T-helper 17 cell (primary cell): ENCODE measurements around the gene NEMP1. TPM values are rescaled to one million over a fixed set of nuclear protein-coding genes. Genes with fewer than 3 reads are reported as not detected.
A peak's percentile ranks its signal among the peaks of the same experiment; 100 is the strongest.

Experiments
- ATAC-seq: fragments of 150-1000 bp; cut with Tn5 transposase; 2 replicates; pipeline ENCODE4 v1.10.0; 2021; ENCODE audit warnings: mild to moderate bottlenecking, moderate library complexity
- DNase-seq, 3 donors: peaks; one replicate each; pipeline versions ENCODE4 v3.0.0 to v3.0.0-alpha.2; 2020 to 2021
- H3K9me3 ChIP-seq: one replicate; pipeline ENCODE4 v1.7.0; 2013; ENCODE audit warnings: low read length, mild to moderate bottlenecking; ENCODE audit not compliant: control insufficient read depth, poor library complexity, severe bottlenecking
- H3K27ac Mint-ChIP-seq: one replicate; pipeline ENCODE4 v1.8.0; 2022; ENCODE audit warnings: mild to moderate bottlenecking, moderate library complexity, mixed read lengths
- H3K27me3 Mint-ChIP-seq: one replicate; pipeline ENCODE4 v1.8.0; 2022; ENCODE audit warnings: mixed read lengths
- H3K36me3 Mint-ChIP-seq: one replicate; pipeline ENCODE4 v1.8.0; 2022; ENCODE audit warnings: low read depth, mixed read lengths
- H3K4me1 Mint-ChIP-seq: one replicate; pipeline ENCODE4 v1.8.0; 2022; ENCODE audit warnings: mild to moderate bottlenecking, mixed read lengths
- H3K4me3 Mint-ChIP-seq: one replicate; pipeline ENCODE4 v1.8.0; 2022; ENCODE audit warnings: mild to moderate bottlenecking, moderate library complexity, mixed read lengths
- total RNA-seq, 4 donors: library from RNA in 2 of 4; stranded (reverse) in 2 of 4; gene quantifications; one replicate each; pipeline ENCODE4 v1.2.3 and lab custom pipeline; 2022 to 2026

NEMP1 gene
- total RNA-seq, 2 donors from 2014 or later = 12.2 to 14.1 TPM

DNA sequence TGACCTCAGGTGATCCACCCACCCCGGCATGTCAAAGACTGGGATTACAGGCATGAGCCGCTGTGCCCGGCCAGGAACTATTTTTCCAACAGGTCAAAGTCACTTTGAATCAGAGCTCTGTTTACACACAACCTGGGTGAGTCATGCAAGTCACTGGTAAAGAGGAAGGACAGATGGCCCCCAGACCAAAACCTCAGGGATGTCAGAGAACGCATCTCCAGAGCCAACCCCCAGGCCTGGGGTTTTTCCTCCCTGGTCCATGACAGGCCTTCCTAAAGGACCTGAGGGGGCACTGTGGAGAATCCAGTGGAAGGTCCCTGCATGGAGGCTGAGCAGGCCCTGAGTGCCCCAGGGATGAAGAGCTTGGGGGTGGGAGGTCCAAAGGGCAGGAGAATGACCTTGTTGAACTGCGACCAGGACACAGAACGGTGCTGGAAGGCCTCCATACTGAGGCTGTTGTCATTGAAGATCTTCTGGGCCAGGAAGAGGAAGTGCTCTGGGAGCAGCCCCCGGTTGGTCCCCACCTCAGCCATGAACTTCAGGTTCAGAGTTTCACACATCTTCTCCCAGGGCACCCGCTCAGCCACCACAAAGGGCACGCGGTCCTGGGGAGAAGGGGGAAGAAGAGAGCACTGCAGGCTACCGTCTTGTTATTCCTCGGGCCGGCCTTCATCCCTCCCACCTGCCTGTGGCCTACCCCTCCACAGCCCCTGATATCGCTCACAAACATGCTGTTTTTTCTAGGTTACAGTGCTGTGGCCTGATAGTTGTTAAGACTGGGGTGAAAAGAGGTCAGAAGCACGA, 23.5 kb upstream of the NEMP1 start:
- Mint-ChIP-seq H3K36me3 (peaks cover 8% of the 10 kb centered on the region), H3K4me1 (peaks cover 17% of the 10 kb centered on the region), H3K27me3 (no peaks in the 10 kb centered on the region), H3K27ac (peak overlapping the region; percentile 82), H3K4me3 (no peak overlapping the region)
- H3K9me3 ChIP-seq = no peaks in the 10 kb centered on the region
- ATAC-seq (peak; percentile 16), DNase-seq (no peak)

DNA sequence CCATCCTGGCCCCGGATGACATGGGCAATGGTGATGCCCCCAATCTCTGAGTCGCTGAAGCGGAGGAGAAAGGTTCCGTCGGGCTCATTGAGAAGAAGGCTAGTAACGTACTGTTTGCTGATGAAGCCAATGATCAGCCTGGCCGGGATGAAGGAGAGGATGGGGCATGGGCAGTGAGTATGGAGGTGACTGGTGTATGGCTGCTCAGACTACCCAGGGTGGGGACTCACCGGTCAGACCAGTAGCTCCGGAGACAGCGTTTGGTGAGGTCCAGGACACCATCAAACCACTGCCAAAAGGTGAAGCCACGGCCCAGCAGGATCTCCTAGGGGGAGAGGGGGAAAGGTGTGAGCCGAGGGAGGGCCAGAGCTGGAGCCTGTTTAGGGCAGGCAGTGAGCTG, 21.2 kb upstream of the NEMP1 start:
- peaks cover 19% of the 10 kb centered on the region for H3K4me1 Mint-ChIP-seq
- H3K36me3 Mint-ChIP-seq = peaks cover 6% of the 10 kb centered on the region
- ATAC-seq = no peak

DNA sequence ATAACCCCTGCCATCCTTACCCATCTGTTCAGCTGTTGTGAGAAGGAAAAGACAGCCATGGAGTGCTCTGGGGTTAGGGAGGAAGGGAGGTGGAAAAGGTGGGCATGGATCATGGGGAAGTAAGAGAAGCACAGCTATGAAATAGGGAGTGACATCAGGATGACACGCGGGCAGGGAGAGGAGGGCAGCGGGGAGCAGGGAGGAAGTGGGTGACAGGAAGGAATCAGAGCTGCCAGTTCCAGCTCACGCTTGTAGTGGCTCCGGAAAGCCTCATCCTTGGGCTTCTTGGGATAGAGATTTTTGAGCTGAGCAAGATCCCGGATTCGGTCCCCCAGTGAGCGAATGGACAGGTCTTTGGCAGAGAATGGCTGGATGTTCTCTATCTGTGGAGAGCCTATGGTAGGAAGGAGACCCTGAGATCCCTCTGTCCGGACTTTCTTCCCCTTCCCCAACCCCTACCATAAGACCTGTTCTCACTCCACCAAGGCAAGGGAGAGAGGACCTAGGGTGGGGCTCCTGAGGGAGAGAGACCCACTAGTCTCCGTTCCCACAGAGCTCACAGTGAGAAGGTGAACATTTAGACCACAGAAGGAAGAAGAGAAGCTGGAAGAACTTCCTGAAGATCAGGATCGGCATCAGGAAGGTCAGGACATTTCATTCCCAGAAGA, 20.6 kb upstream of the NEMP1 start:
- Mint-ChIP-seq H3K4me3 (no peak overlapping the region), H3K36me3 (peaks cover 5% of the 10 kb centered on the region), H3K4me1 (peaks cover 21% of the 10 kb centered on the region), H3K27ac (peak overlapping the region; percentile 82), H3K27me3 (no peaks in the 10 kb centered on the region)
- no peaks in the 10 kb centered on the region for H3K9me3 ChIP-seq
- no peak for DNase-seq
- ATAC-seq = no peak

More for the DNA sequence above, 21.2 kb upstream of the NEMP1 start:
- H3K27ac Mint-ChIP-seq = peak overlapping the region; percentile 82
- no peak for DNase-seq
- H3K4me3 Mint-ChIP-seq = no peak overlapping the region
- no peaks in the 10 kb centered on the region for H3K9me3 ChIP-seq
- no peaks in the 10 kb centered on the region for H3K27me3 Mint-ChIP-seq

DNA sequence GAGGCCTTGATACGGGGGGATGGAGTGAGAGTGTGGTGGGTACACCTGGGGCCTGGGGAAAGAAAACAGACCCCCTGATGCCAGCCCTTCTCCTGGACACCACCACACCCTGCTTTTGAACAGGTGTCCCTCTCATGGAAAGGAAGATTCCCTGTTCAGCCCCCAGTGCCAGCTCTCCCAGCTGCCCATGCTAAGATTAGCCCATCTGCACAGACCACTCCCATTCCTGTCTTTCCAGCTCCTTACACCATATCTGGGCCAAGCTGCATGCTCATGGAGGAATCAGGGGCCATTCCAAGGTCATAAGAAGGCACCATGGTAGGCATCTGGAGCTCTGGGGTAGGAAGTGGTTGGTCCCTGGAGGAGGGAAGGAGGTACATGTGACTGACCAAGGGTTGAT, 20.0 kb upstream of the NEMP1 start:
- ATAC-seq (no peak), DNase-seq (no peak)
- Mint-ChIP-seq H3K36me3 (peaks cover 3% of the 10 kb centered on the region), H3K27me3 (no peaks in the 10 kb centered on the region), H3K4me1 (peaks cover 24% of the 10 kb centered on the region), H3K27ac (no peak overlapping the region), H3K4me3 (peak overlapping the region; percentile 45)
- H3K9me3 ChIP-seq = no peaks in the 10 kb centered on the region

DNA sequence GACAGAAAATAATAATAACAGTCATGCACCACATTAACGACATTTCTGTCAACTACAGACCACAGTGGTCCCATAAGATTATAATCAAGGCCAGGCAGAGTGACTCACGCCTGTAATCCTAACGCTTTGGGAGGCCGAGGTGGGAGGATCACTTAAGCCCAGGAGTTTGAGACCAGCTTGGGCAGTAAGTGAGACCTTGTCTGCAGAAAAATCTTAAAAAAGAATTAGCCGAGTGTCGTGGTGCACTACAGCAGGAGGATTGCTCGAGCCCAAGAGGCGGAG, 18.9 kb upstream of the NEMP1 start:
- no peaks in the 10 kb centered on the region for H3K27me3 Mint-ChIP-seq
- no peak for ATAC-seq

DNA sequence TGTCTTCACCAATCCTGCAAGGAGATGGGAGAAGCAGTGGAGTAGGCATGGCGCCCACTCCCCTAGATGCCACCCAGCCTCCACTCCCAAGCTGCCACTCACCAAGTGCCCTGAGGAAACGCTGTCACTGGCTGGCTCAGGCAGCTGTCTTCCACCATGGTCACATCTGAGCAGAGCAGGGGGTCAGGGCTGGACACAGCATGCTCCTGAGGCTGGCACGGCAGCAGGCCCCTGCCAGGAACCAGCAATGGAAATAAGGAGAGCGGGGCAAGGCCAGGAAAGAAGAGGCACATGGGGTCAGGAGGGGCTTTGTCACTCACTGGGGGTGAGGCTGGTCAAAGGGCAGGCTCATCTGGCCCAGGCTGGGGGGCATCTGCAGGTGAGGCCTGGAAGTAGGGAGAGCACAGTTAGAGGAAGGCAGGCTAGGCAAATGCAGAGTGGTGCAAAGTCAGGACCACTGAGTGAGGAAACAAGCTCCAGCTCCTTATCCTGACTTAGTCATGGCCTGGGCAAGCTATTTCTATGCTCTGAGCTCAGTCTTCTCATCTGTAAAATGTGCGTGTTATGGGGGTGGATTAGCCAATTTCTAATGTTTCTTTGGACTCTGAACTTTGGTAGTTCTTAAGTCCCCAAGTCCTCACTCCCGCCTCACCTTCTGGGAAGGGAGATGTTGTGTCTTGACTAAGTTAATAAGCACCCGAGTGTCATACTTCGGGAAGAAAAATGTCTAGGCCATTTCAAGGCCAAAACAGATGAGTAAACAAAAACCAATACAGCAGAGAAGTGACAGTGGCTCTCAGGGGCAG, 18.4 kb upstream of the NEMP1 start:
- H3K4me1 Mint-ChIP-seq = peaks cover 34% of the 10 kb centered on the region
- H3K9me3 ChIP-seq = no peaks in the 10 kb centered on the region
- no peak for DNase-seq
- H3K4me3 Mint-ChIP-seq = no peak overlapping the region
- no peaks in the 10 kb centered on the region for H3K27me3 Mint-ChIP-seq
- no peak for ATAC-seq
- peaks cover 3% of the 10 kb centered on the region for H3K36me3 Mint-ChIP-seq
- H3K27ac Mint-ChIP-seq = peak overlapping the region; percentile 59

More for the DNA sequence above, 18.9 kb upstream of the NEMP1 start:
- H3K9me3 ChIP-seq = no peaks in the 10 kb centered on the region
- Mint-ChIP-seq H3K36me3 (peaks cover 3% of the 10 kb centered on the region), H3K4me1 (peaks cover 32% of the 10 kb centered on the region), H3K4me3 (no peak overlapping the region), H3K27ac (peak overlapping the region; percentile 59)
- DNase-seq = no peak

DNA sequence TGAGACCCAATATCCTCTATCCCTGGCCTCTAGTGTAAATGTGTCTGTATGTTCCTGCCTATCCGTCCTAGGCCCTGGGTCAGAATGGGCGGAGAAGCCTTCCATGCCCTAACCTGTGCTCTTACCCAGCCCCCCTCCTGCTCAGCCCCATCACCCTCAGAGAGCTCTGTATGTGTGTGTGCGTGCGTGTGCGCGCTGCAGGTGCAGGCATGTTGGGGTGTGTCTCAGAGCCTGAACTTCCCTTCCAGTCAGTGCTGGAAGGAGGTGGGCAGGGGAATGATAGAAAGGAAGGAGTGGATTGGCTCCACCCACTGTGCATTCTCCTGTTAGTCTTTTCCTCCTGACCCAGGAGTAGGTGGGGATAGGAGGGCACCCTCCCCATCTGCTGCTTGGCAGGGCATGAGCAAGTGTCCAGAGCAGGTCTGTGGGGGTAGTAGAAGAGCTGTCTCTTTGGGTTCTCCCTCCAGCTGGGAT, 17.5 kb upstream of the NEMP1 start:
- Mint-ChIP-seq H3K4me3 (no peak overlapping the region), H3K36me3 (peaks cover 3% of the 10 kb centered on the region), H3K4me1 (peaks cover 34% of the 10 kb centered on the region), H3K27ac (peak overlapping the region; percentile 14), H3K27me3 (no peaks in the 10 kb centered on the region)
- no peak for ATAC-seq
- H3K9me3 ChIP-seq = no peaks in the 10 kb centered on the region
- no peak for DNase-seq

DNA sequence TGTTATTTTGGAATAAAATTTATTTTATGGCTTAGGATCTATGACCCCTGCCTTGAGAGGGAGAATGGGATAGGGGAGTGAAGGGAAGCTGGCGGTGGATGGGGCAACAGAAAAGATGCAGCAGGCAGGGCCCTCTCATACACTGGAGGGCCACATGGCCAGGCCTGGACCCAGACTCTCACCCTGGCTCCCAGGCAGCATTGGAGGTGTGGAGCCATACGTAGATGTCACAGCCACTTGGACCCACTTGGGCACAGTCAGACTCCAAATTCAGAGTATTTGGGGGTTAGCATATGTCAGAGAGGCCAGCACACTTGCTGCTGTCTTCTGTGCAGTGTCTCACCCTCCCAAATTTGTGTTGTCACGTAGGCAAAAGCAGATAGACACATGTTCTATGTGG, 16.8 kb upstream of the NEMP1 start:
- ATAC-seq (no peak), DNase-seq (no peak)
- Mint-ChIP-seq H3K4me3 (no peak overlapping the region), H3K27ac (peak overlapping the region; percentile 43), H3K4me1 (peaks cover 38% of the 10 kb centered on the region), H3K36me3 (peaks cover 3% of the 10 kb centered on the region), H3K27me3 (no peaks in the 10 kb centered on the region)
- no peaks in the 10 kb centered on the region for H3K9me3 ChIP-seq

DNA sequence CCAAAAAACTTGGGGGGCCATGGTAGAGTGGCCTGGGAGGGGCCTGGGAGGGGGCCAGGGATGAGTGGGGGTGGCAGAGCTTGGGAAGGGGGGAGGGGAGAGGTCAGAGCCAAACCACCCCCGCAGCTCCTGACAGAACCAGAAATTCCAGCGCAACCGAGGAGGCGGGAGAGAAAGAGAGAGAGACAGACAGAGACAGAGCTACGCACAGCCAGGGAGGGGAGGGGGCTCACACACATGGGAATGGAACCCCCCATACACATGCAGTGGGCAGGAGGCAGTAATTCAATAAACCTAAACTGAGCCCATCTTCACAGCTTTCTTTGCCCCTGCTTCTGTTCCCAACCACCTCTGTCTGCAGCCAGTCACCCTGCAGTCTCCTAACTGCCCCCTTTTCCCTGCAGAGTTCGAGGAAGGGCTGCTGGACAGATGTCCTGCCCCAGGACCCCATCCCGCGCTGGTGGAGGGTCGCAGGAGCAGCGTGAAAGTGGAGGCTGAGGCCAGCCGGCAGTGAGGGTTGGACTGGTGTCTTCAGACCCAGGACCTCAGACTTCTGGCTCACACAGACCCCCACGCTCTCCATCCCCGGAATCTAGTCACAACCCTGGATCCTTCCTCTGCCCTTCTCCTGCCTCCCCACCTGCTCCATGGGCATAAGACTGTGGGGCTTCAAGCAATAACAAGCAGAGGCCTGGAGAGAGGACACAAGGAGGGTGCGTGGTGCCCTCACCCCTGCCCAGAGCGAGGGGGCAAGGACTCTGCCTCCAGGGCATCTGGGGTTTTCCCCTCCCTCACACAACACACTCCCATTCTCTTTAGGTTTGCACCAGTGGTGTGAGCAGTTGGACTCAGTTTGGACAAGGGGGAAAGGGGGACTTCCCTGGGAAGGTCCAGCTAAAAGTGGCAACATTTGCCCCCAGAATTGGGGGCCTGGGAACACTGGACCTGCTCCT, 15.9 kb upstream of the NEMP1 start:
- peaks cover 2% of the 10 kb centered on the region for H3K36me3 Mint-ChIP-seq
- ATAC-seq = no peak
- no peak for DNase-seq
- peak overlapping the region; percentile 53 for H3K4me3 Mint-ChIP-seq
- H3K27me3 Mint-ChIP-seq = no peaks in the 10 kb centered on the region
- H3K27ac Mint-ChIP-seq = peak overlapping the region; percentile 92
- H3K9me3 ChIP-seq = no peaks in the 10 kb centered on the region
- H3K4me1 Mint-ChIP-seq = peaks cover 39% of the 10 kb centered on the region

DNA sequence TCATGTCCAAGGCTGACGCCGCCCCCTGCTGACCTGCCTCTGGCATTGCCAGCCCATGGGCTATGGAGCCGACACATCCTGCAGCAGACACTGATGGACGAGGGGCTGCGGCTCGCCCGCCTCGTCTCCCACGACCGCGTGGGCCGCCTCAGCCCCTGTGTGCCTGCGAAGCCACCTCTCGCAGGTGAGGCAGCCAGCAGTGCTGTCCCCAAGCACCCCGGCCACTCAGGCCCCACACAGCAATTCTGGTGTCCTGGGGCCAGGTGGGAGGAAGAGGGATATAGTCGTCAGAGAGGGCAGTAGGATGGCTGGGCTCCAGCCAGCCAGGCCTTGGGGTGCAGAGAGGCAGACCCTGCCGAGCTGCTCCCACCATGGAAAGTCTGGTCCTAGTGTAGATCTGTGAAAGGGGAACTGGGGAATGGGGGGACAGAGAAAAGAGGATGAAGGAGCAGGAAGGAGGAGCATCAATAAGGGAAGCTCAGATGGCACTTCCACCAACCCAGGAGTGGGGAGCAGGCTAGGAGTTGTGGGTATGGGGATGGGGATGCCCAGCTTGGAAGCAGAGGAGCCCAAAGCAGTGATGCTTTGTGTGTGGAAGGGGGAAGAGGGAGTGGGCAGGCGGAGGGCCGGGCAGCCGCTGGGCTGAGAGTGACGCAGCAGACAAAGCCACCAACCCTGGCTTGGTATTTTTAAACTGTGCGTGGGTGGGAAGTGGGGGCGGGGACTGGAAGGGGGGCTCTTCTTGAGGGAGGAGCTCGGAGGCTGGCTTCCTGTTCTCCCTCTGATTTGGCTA, 15.0 kb upstream of the NEMP1 start:
- peak; percentile 44 for ATAC-seq
- no peaks in the 10 kb centered on the region for H3K36me3 Mint-ChIP-seq
- H3K27ac Mint-ChIP-seq = peak overlapping the region; percentile 92
- H3K4me1 Mint-ChIP-seq = peaks cover 36% of the 10 kb centered on the region
- H3K27me3 Mint-ChIP-seq = no peaks in the 10 kb centered on the region
- H3K4me3 Mint-ChIP-seq = peak overlapping the region; percentile 74
- peak in 1 of 3 donors; percentile 34 for DNase-seq
- H3K9me3 ChIP-seq = no peaks in the 10 kb centered on the region

DNA sequence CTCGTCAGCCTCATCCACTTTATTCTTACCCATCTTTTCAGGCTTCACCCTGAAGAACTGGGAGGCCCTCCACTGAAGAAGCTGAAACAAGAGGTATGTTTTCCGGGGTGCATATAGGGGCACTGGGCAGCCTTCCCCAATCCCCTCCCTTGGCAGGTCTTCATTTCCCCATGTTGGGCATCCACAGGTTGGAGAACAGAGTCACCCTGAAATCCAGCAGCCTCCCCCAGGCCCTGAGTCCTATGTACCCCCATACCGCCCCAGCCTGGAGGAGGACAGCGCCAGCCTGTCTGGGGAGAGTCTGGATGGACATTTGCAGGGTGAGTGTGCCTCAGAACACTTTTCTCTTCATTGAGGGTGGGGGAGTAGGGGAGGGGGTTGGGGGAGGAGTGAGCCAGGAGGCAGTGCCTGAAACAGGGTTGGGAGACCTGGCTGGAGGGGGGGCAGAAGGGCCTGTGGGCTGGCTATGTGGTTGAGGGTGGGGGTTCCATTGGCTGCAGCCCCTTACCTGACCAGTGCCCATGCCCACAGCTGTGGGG, 14.4 kb upstream of the NEMP1 start:
- ATAC-seq = no peak
- no peaks in the 10 kb centered on the region for H3K36me3 Mint-ChIP-seq
- no peaks in the 10 kb centered on the region for H3K27me3 Mint-ChIP-seq
- DNase-seq = no peak
- H3K27ac Mint-ChIP-seq = peak overlapping the region; percentile 92
- no peak overlapping the region for H3K4me3 Mint-ChIP-seq
- H3K9me3 ChIP-seq = no peaks in the 10 kb centered on the region
- peaks cover 41% of the 10 kb centered on the region for H3K4me1 Mint-ChIP-seq

DNA sequence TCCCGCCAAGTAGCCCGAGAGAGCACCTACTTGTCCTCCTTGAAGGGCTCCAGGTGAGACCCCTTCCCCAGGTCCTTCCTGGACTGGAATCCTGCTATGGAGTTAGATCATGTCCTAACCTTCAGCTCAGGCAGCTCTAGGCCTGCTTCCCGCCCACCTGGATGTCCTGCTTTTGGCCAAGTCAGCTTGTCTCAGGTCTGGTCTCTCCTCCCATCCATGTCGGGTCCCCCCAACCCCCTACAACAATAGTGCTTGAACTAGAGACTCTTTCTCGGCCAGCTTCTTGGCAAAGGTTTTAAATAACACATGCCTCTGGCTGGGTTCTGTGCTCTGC, 13.9 kb upstream of the NEMP1 start:
- ATAC-seq = no peak
- no peaks in the 10 kb centered on the region for H3K36me3 Mint-ChIP-seq

More for the DNA sequence above, 13.9 kb upstream of the NEMP1 start:
- H3K9me3 ChIP-seq = no peaks in the 10 kb centered on the region
- DNase-seq = no peak
- Mint-ChIP-seq H3K4me3 (peak overlapping the region; percentile 41), H3K27ac (peak overlapping the region; percentile 92), H3K27me3 (no peaks in the 10 kb centered on the region), H3K4me1 (peaks cover 43% of the 10 kb centered on the region)
